HepG2 (cell line): ENCODE results near the gene NCBP2. TPM values are rescaled to one million over a fixed set of nuclear protein-coding genes. Genes with fewer than 3 reads are reported as not detected.
A peak's percentile ranks its signal among the peaks of the same experiment; 100 is the strongest.

ENCODE experiments used
- EED ChIP-seq: sonication (generic); formaldehyde crosslinking; IDR thresholded peaks from 2 replicates; pipeline ENCODE4 v1.5.0; 2020; ENCODE audit warnings: mild to moderate bottlenecking, missing genetic modification reagents
- EP300 ChIP-seq, 3 experiments: sonication (generic) in 1 of 3; formaldehyde crosslinking in 1 of 3; IDR thresholded peaks; 2 replicates each; pipeline versions ENCODE4 v1.5.1 to v1.6.1; 2011 to 2020; ENCODE audit warnings: low read depth in 2 of 3, low read length in 2 of 3, borderline replicate concordance in 1 of 3, improper control_type of control experiment in 1 of 3, mild to moderate bottlenecking in 1 of 3, missing genetic modification reagents in 1 of 3, moderate library complexity in 1 of 3
- HNF1A ChIP-seq, 2 experiments: sonication (generic) in 1 of 2; formaldehyde crosslinking in 1 of 2; IDR thresholded peaks; 2 replicates each; pipeline versions ENCODE4 v1.4.0 to v1.6.1; 2016 to 2020; ENCODE audit warnings: borderline replicate concordance in 1 of 2, low read depth in 1 of 2, mild to moderate bottlenecking in 1 of 2, missing genetic modification reagents in 1 of 2
- HNRNPL ChIP-seq: fragments of 200-400 bp; formaldehyde crosslinking; IDR thresholded peaks from 2 replicates; pipeline ENCODE4 v1.6.1; 2017; ENCODE audit warnings: mild to moderate bottlenecking, low read depth, low read length
- NCOA2 ChIP-seq: sonication (generic); formaldehyde crosslinking; IDR thresholded peaks from 2 replicates; pipeline ENCODE4 v1.8.0; 2022; ENCODE audit warnings: inconsistent platforms
- RAD21 ChIP-seq: fragments of 450-650 bp; formaldehyde crosslinking; IDR thresholded peaks from 2 replicates; pipeline ENCODE4 v1.5.0; 2020; ENCODE audit warnings: mild to moderate bottlenecking
- REXO4 ChIP-seq: sonication (generic); formaldehyde crosslinking; IDR thresholded peaks from 2 replicates; pipeline ENCODE4 v1.8.0; 2022; ENCODE audit warnings: missing genetic modification reagents, mild to moderate bottlenecking, borderline replicate concordance
- TAF1 ChIP-seq: sonication (generic); formaldehyde crosslinking; IDR thresholded peaks from 2 replicates; pipeline ENCODE4 v1.4.0; 2020; ENCODE audit warnings: missing genetic modification reagents
- TBP ChIP-seq: sonication (generic); formaldehyde crosslinking; IDR thresholded peaks from 2 replicates; pipeline ENCODE4 v1.5.0; 2020; ENCODE audit warnings: missing genetic modification reagents
- TCF7 ChIP-seq: sonication (generic); IDR thresholded peaks from 2 replicates; pipeline ENCODE4 v1.6.1; 2016; ENCODE audit warnings: antibody characterized with exemption, low read depth
- ZNF18 ChIP-seq: sonication (generic); formaldehyde crosslinking; IDR thresholded peaks from 2 replicates; pipeline ENCODE4 v1.8.0; 2022; ENCODE audit warnings: mild to moderate bottlenecking, missing genetic modification reagents; ENCODE audit not compliant: insufficient replicate concordance
- ZNF570 ChIP-seq: sonication (generic); formaldehyde crosslinking; IDR thresholded peaks from 2 replicates; pipeline ENCODE4 v1.4.0; 2020; ENCODE audit warnings: mild to moderate bottlenecking, missing genetic modification reagents, borderline replicate concordance
- ZNF639 ChIP-seq: conservative IDR thresholded peaks from 2 replicates; pipeline ENCODE4 v1.6.1; 2018; ENCODE audit warnings: missing genetic modification reagents
- polyA plus RNA-seq, 8 experiments: library from polyadenylated mRNA; depleted of rRNA in 3 of 8; stranded (reverse) in 7 of 8; unstranded in 1 of 8; fragments of >200 nt; fragmentation: Illumina TruSeq in 4 of 8; extraction: Trizol in 4 of 8; gene quantifications; 2 replicates each; pipeline versions ENCODE4 v1.2.1 to v1.2.3, GENCODE V29; 2011 to 2016; ENCODE audit warnings: low read depth in 4 of 8, missing spikeins in 1 of 8, mixed read lengths in 1 of 8; ENCODE audit not compliant: insufficient read depth in 1 of 8
- total RNA-seq, 5 experiments: library from RNA; depleted of rRNA; stranded (reverse); fragments of >200 nt; fragmentation: Illumina TruSeq; extraction: Trizol; gene quantifications; 2 replicates each; pipeline ENCODE4 v1.2.3, GENCODE V29; 2016; ENCODE audit warnings: low read depth in 1 of 5
- TF ChIP-seq, protein P1 (sequence below): sonication (generic); formaldehyde crosslinking; IDR thresholded peaks from 2 replicates; pipeline ENCODE4 v1.4.0; 2020; ENCODE audit warnings: mild to moderate bottlenecking, low read depth, missing genetic modification reagents
- TF ChIP-seq, protein P2 (sequence below): sonication (generic); formaldehyde crosslinking; IDR thresholded peaks from 2 replicates; pipeline ENCODE4 v1.5.1; 2020; ENCODE audit warnings: mild to moderate bottlenecking, missing genetic modification reagents, moderate library complexity

NCBP2 gene
- total and polyA plus RNA-seq, 2 of the 13 experiments (the other 11 are each of a cell fraction or from before 2014, with no cell fraction given), result 58.7 to 95.5 TPM

- TF ChIP-seq ZNF18 (CRISPR knock-in tag) (no peak), ZNF570 (CRISPR knock-in tag) (no peak), TAF1 (CRISPR knock-in tag) (no peak), HNF1A (IDR thresholded peaks at IDR 0.05; ENCODE audit: low read depth) (no peak), HNF1A (CRISPR knock-in tag; IDR thresholded peaks at IDR 0.05; ENCODE audit: borderline replicate concordance) (no peak), TCF7 (no peak), NCOA2 (CRISPR knock-in tag) (no peak), TBP (CRISPR knock-in tag) (no peak), ZNF639 (CRISPR knock-in tag) (no peak), REXO4 (CRISPR knock-in tag) (no peak), HNRNPL (no peak), EP300 (IDR thresholded peaks at IDR 0.05; ENCODE audit: low read depth in 2 of 2, low read length in 2 of 2) (no peak), EP300 (CRISPR knock-in tag; IDR thresholded peaks at IDR 0.05; ENCODE audit: borderline replicate concordance) (no peak), RAD21 (CRISPR knock-in tag) (no peak), EED (CRISPR knock-in tag) (no peak)
- TF ChIP-seq, protein P1, sequence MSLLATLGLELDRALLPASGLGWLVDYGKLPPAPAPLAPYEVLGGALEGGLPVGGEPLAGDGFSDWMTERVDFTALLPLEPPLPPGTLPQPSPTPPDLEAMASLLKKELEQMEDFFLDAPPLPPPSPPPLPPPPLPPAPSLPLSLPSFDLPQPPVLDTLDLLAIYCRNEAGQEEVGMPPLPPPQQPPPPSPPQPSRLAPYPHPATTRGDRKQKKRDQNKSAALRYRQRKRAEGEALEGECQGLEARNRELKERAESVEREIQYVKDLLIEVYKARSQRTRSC (CRISPR knock-in tag), result no peak
- TF ChIP-seq, protein P2, sequence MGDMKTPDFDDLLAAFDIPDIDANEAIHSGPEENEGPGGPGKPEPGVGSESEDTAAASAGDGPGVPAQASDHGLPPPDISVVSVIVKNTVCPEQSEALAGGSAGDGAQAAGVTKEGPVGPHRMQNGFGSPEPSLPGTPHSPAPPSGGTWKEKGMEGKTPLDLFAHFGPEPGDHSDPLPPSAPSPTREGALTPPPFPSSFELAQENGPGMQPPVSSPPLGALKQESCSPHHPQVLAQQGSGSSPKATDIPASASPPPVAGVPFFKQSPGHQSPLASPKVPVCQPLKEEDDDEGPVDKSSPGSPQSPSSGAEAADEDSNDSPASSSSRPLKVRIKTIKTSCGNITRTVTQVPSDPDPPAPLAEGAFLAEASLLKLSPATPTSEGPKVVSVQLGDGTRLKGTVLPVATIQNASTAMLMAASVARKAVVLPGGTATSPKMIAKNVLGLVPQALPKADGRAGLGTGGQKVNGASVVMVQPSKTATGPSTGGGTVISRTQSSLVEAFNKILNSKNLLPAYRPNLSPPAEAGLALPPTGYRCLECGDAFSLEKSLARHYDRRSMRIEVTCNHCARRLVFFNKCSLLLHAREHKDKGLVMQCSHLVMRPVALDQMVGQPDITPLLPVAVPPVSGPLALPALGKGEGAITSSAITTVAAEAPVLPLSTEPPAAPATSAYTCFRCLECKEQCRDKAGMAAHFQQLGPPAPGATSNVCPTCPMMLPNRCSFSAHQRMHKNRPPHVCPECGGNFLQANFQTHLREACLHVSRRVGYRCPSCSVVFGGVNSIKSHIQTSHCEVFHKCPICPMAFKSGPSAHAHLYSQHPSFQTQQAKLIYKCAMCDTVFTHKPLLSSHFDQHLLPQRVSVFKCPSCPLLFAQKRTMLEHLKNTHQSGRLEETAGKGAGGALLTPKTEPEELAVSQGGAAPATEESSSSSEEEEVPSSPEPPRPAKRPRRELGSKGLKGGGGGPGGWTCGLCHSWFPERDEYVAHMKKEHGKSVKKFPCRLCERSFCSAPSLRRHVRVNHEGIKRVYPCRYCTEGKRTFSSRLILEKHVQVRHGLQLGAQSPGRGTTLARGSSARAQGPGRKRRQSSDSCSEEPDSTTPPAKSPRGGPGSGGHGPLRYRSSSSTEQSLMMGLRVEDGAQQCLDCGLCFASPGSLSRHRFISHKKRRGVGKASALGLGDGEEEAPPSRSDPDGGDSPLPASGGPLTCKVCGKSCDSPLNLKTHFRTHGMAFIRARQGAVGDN (CRISPR knock-in tag), result peak; percentile 58; the same call in 1 of the 2 replicates
Measured at GRCh38 chr3:196965804-196966173, 23.5 kb upstream of the NCBP2 start (continued).
